LNCAP (cell line): ENCODE measurements around the gene PFKFB3.

Experiments
- CTCF ChIP-seq: fragments of 450-650 bp; IDR thresholded peaks from 2 replicates; pipeline ENCODE4 v1.5.1; 2017; ENCODE audit warnings: mild to moderate bottlenecking

PFKFB3 gene

GRCh38 chr10:6269953-6270867 lies 67.5 kb downstream of the PFKFB3 start:
- TF ChIP-seq CTCF, result no peak

- no peak for TF ChIP-seq CTCF
Observed at GRCh38 chr10:6270951-6271350, 68.2 kb downstream of the PFKFB3 start.

- no peak for TF ChIP-seq CTCF
Observed at GRCh38 chr10:6271663-6272062, 68.9 kb downstream of the PFKFB3 start.

GRCh38 chr10:6272126-6272525 lies 69.4 kb downstream of the PFKFB3 start:
- TF ChIP-seq CTCF, result no peak

GRCh38 chr10:6273351-6273750 lies 70.6 kb downstream of the PFKFB3 start:
- TF ChIP-seq CTCF, result no peak

GRCh38 chr10:6274040-6274439 lies 71.3 kb downstream of the PFKFB3 start:
- TF ChIP-seq CTCF, result no peak

GRCh38 chr10:6274484-6274883 lies 71.8 kb downstream of the PFKFB3 start:
- no peak for TF ChIP-seq CTCF
